SU-DHL-6 (cell line): ENCODE measurements around the gene PGM1.

Source experiments
- EZH2phosphoT487 ChIP-seq: fragments of 200-600 bp; sonication (generic), shearing (Covaris generic); conservative IDR thresholded peaks from 2 replicates; pipeline ENCODE4 v1.6.1; 2018; ENCODE audit warnings: mild to moderate bottlenecking, antibody characterized with exemption, low read length, moderate library complexity, mixed read lengths
- TF ChIP-seq, protein P1 (sequence below): fragments of 200-600 bp; sonication (generic); IDR thresholded peaks from one replicate; pipeline ENCODE4 v1.5.1; 2017; ENCODE audit warnings: antibody characterized with exemption, mild to moderate bottlenecking, low read length, moderate library complexity; ENCODE audit not compliant: insufficient read depth, poor library complexity, severe bottlenecking

DNA sequence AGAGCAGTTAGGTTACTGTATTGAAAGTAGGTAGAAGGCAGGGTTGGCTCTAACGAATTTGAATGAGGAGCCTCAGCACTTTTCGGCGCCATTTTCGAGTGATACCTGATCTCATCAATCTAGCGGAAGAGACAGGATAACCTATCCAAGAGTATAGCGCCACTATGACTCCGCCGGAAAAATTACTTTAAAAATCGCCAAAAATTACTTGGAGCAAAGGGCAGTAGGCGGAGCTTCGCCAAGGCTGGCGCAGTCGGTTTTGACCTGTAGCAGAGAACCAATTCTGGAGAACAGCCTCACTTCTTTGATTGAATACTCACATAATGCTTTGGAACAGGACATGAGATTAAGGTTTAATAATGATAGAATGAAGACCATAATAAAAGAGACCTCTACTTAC, 44.3 kb upstream of the PGM1 start:
- TF ChIP-seq, protein P1, sequence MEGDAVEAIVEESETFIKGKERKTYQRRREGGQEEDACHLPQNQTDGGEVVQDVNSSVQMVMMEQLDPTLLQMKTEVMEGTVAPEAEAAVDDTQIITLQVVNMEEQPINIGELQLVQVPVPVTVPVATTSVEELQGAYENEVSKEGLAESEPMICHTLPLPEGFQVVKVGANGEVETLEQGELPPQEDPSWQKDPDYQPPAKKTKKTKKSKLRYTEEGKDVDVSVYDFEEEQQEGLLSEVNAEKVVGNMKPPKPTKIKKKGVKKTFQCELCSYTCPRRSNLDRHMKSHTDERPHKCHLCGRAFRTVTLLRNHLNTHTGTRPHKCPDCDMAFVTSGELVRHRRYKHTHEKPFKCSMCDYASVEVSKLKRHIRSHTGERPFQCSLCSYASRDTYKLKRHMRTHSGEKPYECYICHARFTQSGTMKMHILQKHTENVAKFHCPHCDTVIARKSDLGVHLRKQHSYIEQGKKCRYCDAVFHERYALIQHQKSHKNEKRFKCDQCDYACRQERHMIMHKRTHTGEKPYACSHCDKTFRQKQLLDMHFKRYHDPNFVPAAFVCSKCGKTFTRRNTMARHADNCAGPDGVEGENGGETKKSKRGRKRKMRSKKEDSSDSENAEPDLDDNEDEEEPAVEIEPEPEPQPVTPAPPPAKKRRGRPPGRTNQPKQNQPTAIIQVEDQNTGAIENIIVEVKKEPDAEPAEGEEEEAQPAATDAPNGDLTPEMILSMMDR: no peak
- no peak for TF ChIP-seq EZH2phosphoT487
